ENCODE results near the gene FAM20C. TPM values are rescaled to one million over a fixed set of nuclear protein-coding genes. Genes with fewer than 3 reads are reported as not detected.

The FAM20C gene
- total RNA-seq, 1 experiment from 2014 or later, result 62.6 TPM

DNA sequence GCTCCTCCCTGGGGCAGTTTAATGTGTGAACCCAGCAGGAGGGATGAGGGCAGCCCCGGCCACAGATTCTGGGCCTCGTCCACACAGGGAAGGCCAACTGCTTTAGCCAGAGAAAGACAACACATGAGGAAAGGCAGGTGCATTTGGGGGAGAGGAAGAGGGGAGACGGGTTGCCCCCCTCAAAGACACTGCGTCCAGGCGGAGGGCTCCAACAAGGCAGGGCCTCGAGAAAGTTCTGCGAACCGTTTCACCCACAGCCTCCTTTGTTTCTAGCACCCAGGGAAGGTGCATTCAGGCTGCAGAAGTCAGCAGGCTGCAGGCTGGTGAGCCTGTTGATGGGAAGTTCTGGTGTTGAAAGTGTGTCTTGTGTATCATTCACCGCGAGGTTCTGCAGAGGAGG, 107.7 kb downstream of the FAM20C start:
- Mint-ChIP-seq H3K36me3 (ENCODE audit: insufficient read depth in 1 of 3, low read depth in 3 of 3) (no peaks in the 10 kb centered on the region; a peak in 1 of 7 replicates), H3K27me3 (ENCODE audit: low read depth) (peaks cover 4% of the 10 kb centered on the region), H3K4me1 (peaks cover 0 to 5% of the 10 kb centered on the region in 2 experiments; a peak in 1 of 4 replicates), H3K4me3 (no peak overlapping the region), H3K9me3 (peaks cover 4 to 6% of the 10 kb centered on the region in 2 experiments), H3K27ac (no peak overlapping the region)
- no peak overlapping the region for H2BK20ac ChIP-seq (ENCODE audit: low read depth, low read length, poor library complexity, severe bottlenecking)
- TF ChIP-seq, protein P1, sequence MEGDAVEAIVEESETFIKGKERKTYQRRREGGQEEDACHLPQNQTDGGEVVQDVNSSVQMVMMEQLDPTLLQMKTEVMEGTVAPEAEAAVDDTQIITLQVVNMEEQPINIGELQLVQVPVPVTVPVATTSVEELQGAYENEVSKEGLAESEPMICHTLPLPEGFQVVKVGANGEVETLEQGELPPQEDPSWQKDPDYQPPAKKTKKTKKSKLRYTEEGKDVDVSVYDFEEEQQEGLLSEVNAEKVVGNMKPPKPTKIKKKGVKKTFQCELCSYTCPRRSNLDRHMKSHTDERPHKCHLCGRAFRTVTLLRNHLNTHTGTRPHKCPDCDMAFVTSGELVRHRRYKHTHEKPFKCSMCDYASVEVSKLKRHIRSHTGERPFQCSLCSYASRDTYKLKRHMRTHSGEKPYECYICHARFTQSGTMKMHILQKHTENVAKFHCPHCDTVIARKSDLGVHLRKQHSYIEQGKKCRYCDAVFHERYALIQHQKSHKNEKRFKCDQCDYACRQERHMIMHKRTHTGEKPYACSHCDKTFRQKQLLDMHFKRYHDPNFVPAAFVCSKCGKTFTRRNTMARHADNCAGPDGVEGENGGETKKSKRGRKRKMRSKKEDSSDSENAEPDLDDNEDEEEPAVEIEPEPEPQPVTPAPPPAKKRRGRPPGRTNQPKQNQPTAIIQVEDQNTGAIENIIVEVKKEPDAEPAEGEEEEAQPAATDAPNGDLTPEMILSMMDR (conservative IDR thresholded peaks at IDR 0.05), result no peak
- H2BK5ac ChIP-seq (ENCODE audit: insufficient read length, low read length), result no peak overlapping the region
- H3K4me1 ChIP-seq (ENCODE audit: insufficient read depth, low read length), result no peaks in the 10 kb centered on the region
- no peak overlapping the region for H2BK12ac ChIP-seq (ENCODE audit: insufficient read length, low read depth, low read length)
- H2AFZ ChIP-seq (ENCODE audit: low read length), result no peak overlapping the region
- no peaks in the 10 kb centered on the region for H4K20me1 ChIP-seq (ENCODE audit: control insufficient read depth, insufficient read depth, insufficient read length)
- H3K9me3 ChIP-seq (ENCODE audit: control insufficient read depth, low read depth, low read length), result no peaks in the 10 kb centered on the region
- no peaks in the 10 kb centered on the region for H3K23me2 ChIP-seq (ENCODE audit: insufficient read length, low read depth, low read length, poor library complexity, severe bottlenecking)
- H3K18ac ChIP-seq (ENCODE audit: insufficient read length, low read depth, low read length), result no peak overlapping the region
- no peak for DNase-seq
- H3K56ac ChIP-seq (ENCODE audit: insufficient read length, low read depth, low read length), result no peak overlapping the region
- no peak overlapping the region for H4K8ac ChIP-seq (replicated peaks; ENCODE audit: insufficient read length, low read depth, low read length)
- H3K79me1 ChIP-seq (ENCODE audit: insufficient read depth, low read depth, low read length, poor library complexity, severe bottlenecking), result no peaks in the 10 kb centered on the region
- H3K79me2 ChIP-seq (ENCODE audit: insufficient read depth, low read length), result no peaks in the 10 kb centered on the region
- no peak overlapping the region for H3K27ac ChIP-seq (ENCODE audit: insufficient read length, low read depth, low read length)
- no peaks in the 10 kb centered on the region for H3K27me3 ChIP-seq (ENCODE audit: insufficient read depth, low read length)
- H3K4me2 ChIP-seq (ENCODE audit: insufficient read depth, insufficient read length, low read length), result no peak overlapping the region
- no peak overlapping the region for H3K9ac ChIP-seq (ENCODE audit: extremely low read depth, insufficient read length, low read length)
- H3T11ph ChIP-seq (ENCODE audit: low read length), result no peak overlapping the region
- H3K23ac ChIP-seq (ENCODE audit: insufficient read length, low read depth, low read length), result no peak overlapping the region
- H2BK120ac ChIP-seq (ENCODE audit: low read depth, low read length, poor library complexity, severe bottlenecking), result no peak overlapping the region
- no peak overlapping the region for H3K14ac ChIP-seq (ENCODE audit: insufficient read depth, low read length)
- H4K91ac ChIP-seq (ENCODE audit: insufficient read length, low read depth, low read length), result no peak overlapping the region
- H4K5ac ChIP-seq (ENCODE audit: insufficient read length, low read depth, low read length), result no peak overlapping the region
- WGBS (ENCODE audit: extremely low coverage, insufficient read length, low lambda C conversion rate), result no CpG with 5 or more reads among the region's 10 CpGs
- no peak overlapping the region for H2BK15ac ChIP-seq (ENCODE audit: low read depth, low read length)
- no peak overlapping the region for H3K4ac ChIP-seq (ENCODE audit: low read depth, low read length)
- H2AK5ac ChIP-seq (ENCODE audit: insufficient read length, low read length), result no peak overlapping the region
